ENCODE results near the gene UNC5B.

The UNC5B gene

GRCh38 chr10:71237843-71238623 lies 25.7 kb downstream of the UNC5B start:
- Mint-ChIP-seq H3K9me3 (no peaks in the 10 kb centered on the region), H3K4me1 (peaks cover 98% of the 10 kb centered on the region), H3K27me3 (ENCODE audit: low read depth, poor library complexity) (no peaks in the 10 kb centered on the region), H3K36me3 (ENCODE audit: low read depth) (no peaks in the 10 kb centered on the region), H3K4me3 (peak overlapping the region; percentile 15), H3K27ac (peak overlapping the region; percentile 98)
- TF ChIP-seq CTCF (IDR thresholded peaks at IDR 0.05), result no peak
- no peak for DNase-seq

- TF ChIP-seq CTCF (IDR thresholded peaks at IDR 0.05), result no peak
Observed at GRCh38 chr10:71238626-71239025, 26.3 kb downstream of the UNC5B start.

GRCh38 chr10:71239131-71239915 lies 27.0 kb downstream of the UNC5B start:
- Mint-ChIP-seq H3K4me1 (peaks cover 98% of the 10 kb centered on the region), H3K27ac (no peak overlapping the region), H3K36me3 (ENCODE audit: low read depth) (no peaks in the 10 kb centered on the region), H3K9me3 (no peaks in the 10 kb centered on the region), H3K27me3 (ENCODE audit: low read depth, poor library complexity) (peaks cover 2% of the 10 kb centered on the region), H3K4me3 (no peak overlapping the region)
- DNase-seq, result no peak
- TF ChIP-seq CTCF (IDR thresholded peaks at IDR 0.05), result no peak

More at GRCh38 chr10:71238626-71239025, 26.3 kb downstream of the UNC5B start:
- Mint-ChIP-seq H3K27ac (peak overlapping the region; percentile 98), H3K27me3 (ENCODE audit: low read depth, poor library complexity) (no peaks in the 10 kb centered on the region), H3K9me3 (no peaks in the 10 kb centered on the region), H3K4me1 (peaks cover 98% of the 10 kb centered on the region), H3K36me3 (ENCODE audit: low read depth) (no peaks in the 10 kb centered on the region), H3K4me3 (no peak overlapping the region)
- DNase-seq, result no peak

GRCh38 chr10:71239946-71240795 lies 27.8 kb downstream of the UNC5B start:
- H3K27me3 Mint-ChIP-seq (ENCODE audit: low read depth, poor library complexity), result peaks cover 7% of the 10 kb centered on the region
- peak; percentile 53 for DNase-seq
- H3K36me3 Mint-ChIP-seq (ENCODE audit: low read depth), result no peaks in the 10 kb centered on the region
- no peak for TF ChIP-seq CTCF (IDR thresholded peaks at IDR 0.05)
- peak overlapping the region; percentile 58 for H3K4me3 Mint-ChIP-seq
- H3K27ac Mint-ChIP-seq, result peak overlapping the region; percentile 57
- H3K4me1 Mint-ChIP-seq, result peaks cover 98% of the 10 kb centered on the region
- H3K9me3 Mint-ChIP-seq, result no peaks in the 10 kb centered on the region

- peaks cover 7% of the 10 kb centered on the region for H3K27me3 Mint-ChIP-seq (ENCODE audit: low read depth, poor library complexity)
- peaks cover 98% of the 10 kb centered on the region for H3K4me1 Mint-ChIP-seq
Observed at GRCh38 chr10:71241114-71241829, 28.9 kb downstream of the UNC5B start.

More at GRCh38 chr10:71241114-71241829, 28.9 kb downstream of the UNC5B start:
- H3K36me3 Mint-ChIP-seq (ENCODE audit: low read depth), result no peaks in the 10 kb centered on the region
- H3K9me3 Mint-ChIP-seq, result no peaks in the 10 kb centered on the region
- no peak for TF ChIP-seq CTCF (IDR thresholded peaks at IDR 0.05)
- H3K4me3 Mint-ChIP-seq, result peak overlapping the region; percentile 58
- H3K27ac Mint-ChIP-seq, result peak overlapping the region; percentile 57
- DNase-seq, result no peak

Data from nephron progenitor cell (in vitro differentiated cells).